Psoas muscle (tissue), 8 donors: Measurements from ENCODE around the gene ITIH5. TPM values are rescaled to one million over a fixed set of nuclear protein-coding genes. Genes with fewer than 3 reads are reported as not detected.

ENCODE experiments used
- ATAC-seq, 4 donors: fragments of 200-7000 bp; cut with Tn5 transposase; one replicate each; pipeline ENCODE4 v1.9.1; 2020; ENCODE audit warnings: moderate library complexity in 3 of 4, mild to moderate bottlenecking in 2 of 4
- DNase-seq, 2 donors: peaks; one replicate each; pipeline ENCODE4 v3.0.0-alpha.2; 2020
- H3K27ac ChIP-seq: fragments of 200-600 bp; one replicate; pipeline ENCODE4 v1.8.0; 2022
- H3K27me3 ChIP-seq, 3 donors: fragments of 200-600 bp in 1 of 3; one replicate each; pipeline versions ENCODE4 v1.6.1 to v1.8.0; 2013 to 2022; ENCODE audit warnings: low read length in 2 of 3, mild to moderate bottlenecking in 2 of 3, moderate library complexity in 1 of 3; ENCODE audit not compliant: insufficient read depth in 3 of 3
- H3K36me3 ChIP-seq, 2 donors: fragments of 200-600 bp in 1 of 2; one replicate each; pipeline versions ENCODE4 v1.6.1 to v1.8.0; 2013 to 2022; ENCODE audit warnings: low read depth in 1 of 2, mild to moderate bottlenecking in 1 of 2, moderate library complexity in 1 of 2; ENCODE audit not compliant: insufficient read depth in 1 of 2
- H3K4me1 ChIP-seq: fragments of 200-600 bp; one replicate; pipeline ENCODE4 v1.8.0; 2022
- H3K4me3 ChIP-seq: fragments of 200-600 bp; one replicate; pipeline ENCODE4 v1.8.0; 2022; ENCODE audit warnings: mild to moderate bottlenecking
- H3K9me3 ChIP-seq: fragments of 200-600 bp; one replicate; pipeline ENCODE4 v1.8.0; 2022
- CTCF ChIP-seq: fragments of 200-600 bp; IDR thresholded peaks from one replicate; pipeline ENCODE4 v1.8.0; 2022; ENCODE audit warnings: antibody characterized with exemption
- WGBS, 3 donors: extraction: QIAGEN DNeasy Blood & Tissue Kit; methylation state at CpG; one replicate each; pipeline versions ENCODE4 v1.1.6 to v1.1.7; 2013; 5-methylcytosine and 5-hydroxymethylcytosine counted together
- intact Hi-C, 2 donors: fragments of 100-400 bp; cut with DNase I; formaldehyde crosslinking; loops; one replicate each; pipeline versions ENCODE4 v1.11.0 to v1.14.2; 2022
- polyA plus RNA-seq, 3 donors: library from polyadenylated mRNA; stranded (reverse); fragments of 200-250 nt; gene quantifications; one replicate each; pipeline ENCODE4 v1.2.3, GENCODE V29; 2013
- total RNA-seq, 4 donors: library from RNA; stranded (reverse); fragmentation: NEBNext Ultra II Directional in 2 of 4; extraction: Animal tissue kit (Norgen Biotek cat#: 25700) in 2 of 4; gene quantifications; one replicate each; pipeline versions ENCODE4 v1.2.1 to v1.2.4, GENCODE V29; 2021 to 2023
- donor health status: healthy with polysubstance abuse.
- donor health status: DM: no; HTN: no; CAD: no; lungs with moderate emphysema.
- donor health status: Bipolar disorder and iron deficiency.
- donor health status: healthy.
- donor health status: DM: yes; HTN: yes; CAD: no.
- donor health status: DM: no; HTN: no; CAD: no.
- donor health status: DM: no; HTN: no; CAD: no.
- donor health status: DM: yes; HTN: yes; CAD: no.

The ITIH5 gene
- total and polyA plus RNA-seq, 7 donors: 1.3 to 13.0 (median 2.9) TPM

GRCh38 chr10:7547829-7548228 lies 118.9 kb downstream of the ITIH5 start:
- Histone ChIP-seq H3K9me3 (no peaks in the 10 kb centered on the region), H3K4me3 (no peak overlapping the region), H3K27me3 (no peaks in the 10 kb centered on the region), H3K4me1 (no peaks in the 10 kb centered on the region), H3K27ac (no peak overlapping the region), H3K36me3 (no peaks in the 10 kb centered on the region)
- no peak for TF ChIP-seq CTCF
- WGBS, 3 donors: 31 to 38% (median 33%) methylated on average over 6 of the region's 6 CpGs
- intact Hi-C loops: no loop called here
- no peak for DNase-seq
- no peak for ATAC-seq

GRCh38 chr10:7547206-7547605 lies 119.6 kb downstream of the ITIH5 start:
- intact Hi-C loops: no loop called here
- Histone ChIP-seq H3K36me3 (no peaks in the 10 kb centered on the region), H3K4me1 (no peaks in the 10 kb centered on the region), H3K27me3 (no peaks in the 10 kb centered on the region), H3K27ac (no peak overlapping the region), H3K9me3 (no peaks in the 10 kb centered on the region), H3K4me3 (no peak overlapping the region)
- 59 to 76% (median 64%) methylated on average over 7 of the region's 7 CpGs for WGBS, 3 donors
- ATAC-seq (no peak), DNase-seq (no peak)
- TF ChIP-seq CTCF: no peak

GRCh38 chr10:7546385-7546967 lies 120.3 kb downstream of the ITIH5 start:
- TF ChIP-seq CTCF: no peak
- WGBS, 3 donors: 61 to 73% (median 66%) methylated on average over 10 of the region's 10 CpGs
- no peaks in the 10 kb centered on the region for H3K4me1 ChIP-seq

GRCh38 chr10:7545792-7546191 lies 121.0 kb downstream of the ITIH5 start:
- TF ChIP-seq CTCF: no peak
- Histone ChIP-seq H3K4me3 (no peak overlapping the region), H3K36me3 (no peaks in the 10 kb centered on the region), H3K4me1 (no peaks in the 10 kb centered on the region), H3K27ac (no peak overlapping the region), H3K27me3 (no peaks in the 10 kb centered on the region), H3K9me3 (no peaks in the 10 kb centered on the region)
- ATAC-seq (no peak), DNase-seq (no peak)
- intact Hi-C loops: no loop called here
- 52 to 73% (median 56%) methylated on average over 4 of the region's 4 CpGs for WGBS, 3 donors

More at GRCh38 chr10:7546385-7546967, 120.3 kb downstream of the ITIH5 start:
- no peak for ATAC-seq
- Histone ChIP-seq H3K9me3 (no peaks in the 10 kb centered on the region), H3K27ac (no peak overlapping the region), H3K36me3 (no peaks in the 10 kb centered on the region), H3K27me3 (no peaks in the 10 kb centered on the region), H3K4me3 (no peak overlapping the region)
- intact Hi-C loops: no loop called here
- DNase-seq: no peak

GRCh38 chr10:7545261-7545660 lies 121.5 kb downstream of the ITIH5 start:
- no peak for TF ChIP-seq CTCF
- Histone ChIP-seq H3K9me3 (no peaks in the 10 kb centered on the region), H3K4me1 (no peaks in the 10 kb centered on the region), H3K4me3 (no peak overlapping the region), H3K27ac (no peak overlapping the region), H3K36me3 (no peaks in the 10 kb centered on the region), H3K27me3 (no peaks in the 10 kb centered on the region)
- WGBS, 3 donors: 42 to 63% (median 62%) methylated on average over 4 of the region's 4 CpGs
- intact Hi-C loops: no loop called here
- ATAC-seq (no peak), DNase-seq (peak; percentile 65 to 70)
